HT1080 (cell line): Measurements from ENCODE around the gene VAV1. TPM values are rescaled to one million over a fixed set of nuclear protein-coding genes. Genes with fewer than 3 reads are reported as not detected.
"Not testable (repeated sequence)": the region's sequence is repeated elsewhere in the genome, so short reads cannot be mapped to it uniquely, and the experiment has no call there.

Experiments
- DNase-seq: peaks from one replicate; pipeline ENCODE4 v3.0.0-alpha.2; 2015; ENCODE audit warnings: low read depth
- total RNA-seq: library from RNA; depleted of rRNA; stranded (reverse); fragments of >200 nt; shearing (Covaris generic); gene quantifications from 2 replicates; pipeline ENCODE4 v1.2.3, GENCODE V29; 2014

The VAV1 gene
- total RNA-seq, 1 experiment from 2014 or later = not detected

DNA sequence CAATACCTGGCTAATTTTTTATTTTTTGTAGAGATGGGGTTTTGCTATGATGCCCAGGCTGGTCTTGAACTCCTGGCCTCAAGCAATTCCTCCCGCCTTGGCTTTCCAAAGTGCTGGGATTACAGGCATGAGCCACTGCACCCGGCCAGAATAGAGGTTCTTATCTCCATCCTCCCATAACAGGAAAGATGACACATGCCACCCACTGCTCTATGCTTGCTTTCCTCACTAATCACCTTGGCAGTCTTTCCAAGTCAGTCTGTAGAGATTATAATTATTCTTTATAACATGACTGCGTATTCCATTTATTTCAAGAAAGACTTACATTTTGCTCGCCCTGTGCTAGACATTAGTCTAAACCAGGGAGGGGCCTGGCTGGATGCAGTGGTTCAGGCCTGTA, 6.7 kb downstream of the VAV1 start:
- DNase-seq = peak; percentile 50

DNA sequence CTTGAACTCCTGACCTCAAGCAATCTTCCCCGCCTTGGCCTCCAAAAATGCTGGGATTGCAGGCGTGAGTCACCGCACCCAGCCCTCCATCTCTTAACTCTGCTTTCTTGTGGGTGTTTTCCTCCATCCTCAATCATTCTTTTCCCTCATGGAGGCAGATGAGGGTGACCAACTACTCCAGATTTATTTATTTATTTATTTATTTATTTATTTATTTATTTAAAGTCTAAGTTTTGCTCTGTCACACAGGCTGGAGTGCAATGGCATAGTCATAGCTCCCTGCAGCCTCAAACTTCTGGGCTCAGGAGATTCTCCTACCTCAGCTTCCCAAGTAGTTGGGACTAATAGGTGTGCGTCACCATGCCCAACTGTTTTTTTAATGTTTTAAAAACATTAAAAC, 14.9 kb downstream of the VAV1 start:
- DNase-seq = no peak

DNA sequence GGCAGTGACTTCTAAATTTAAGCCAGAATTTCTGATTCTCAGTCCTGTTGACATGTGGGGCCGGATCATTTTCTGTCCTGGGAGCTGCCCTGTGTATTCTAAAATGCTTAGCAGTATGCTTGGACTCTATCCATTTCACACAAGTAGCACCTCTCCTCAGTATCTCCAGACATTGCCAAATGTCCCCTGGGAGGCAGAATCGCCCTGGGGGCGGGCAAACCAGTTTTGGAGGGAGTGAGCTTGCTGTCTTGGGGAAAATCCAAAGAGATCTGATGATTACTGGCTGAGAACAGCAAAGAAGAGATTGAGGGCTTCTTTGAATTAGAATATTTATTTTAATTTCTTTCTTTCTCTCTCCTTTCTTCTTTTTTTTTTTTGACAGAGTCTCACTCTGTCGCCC, 16.4 kb downstream of the VAV1 start:
- DNase-seq = no peak

DNA sequence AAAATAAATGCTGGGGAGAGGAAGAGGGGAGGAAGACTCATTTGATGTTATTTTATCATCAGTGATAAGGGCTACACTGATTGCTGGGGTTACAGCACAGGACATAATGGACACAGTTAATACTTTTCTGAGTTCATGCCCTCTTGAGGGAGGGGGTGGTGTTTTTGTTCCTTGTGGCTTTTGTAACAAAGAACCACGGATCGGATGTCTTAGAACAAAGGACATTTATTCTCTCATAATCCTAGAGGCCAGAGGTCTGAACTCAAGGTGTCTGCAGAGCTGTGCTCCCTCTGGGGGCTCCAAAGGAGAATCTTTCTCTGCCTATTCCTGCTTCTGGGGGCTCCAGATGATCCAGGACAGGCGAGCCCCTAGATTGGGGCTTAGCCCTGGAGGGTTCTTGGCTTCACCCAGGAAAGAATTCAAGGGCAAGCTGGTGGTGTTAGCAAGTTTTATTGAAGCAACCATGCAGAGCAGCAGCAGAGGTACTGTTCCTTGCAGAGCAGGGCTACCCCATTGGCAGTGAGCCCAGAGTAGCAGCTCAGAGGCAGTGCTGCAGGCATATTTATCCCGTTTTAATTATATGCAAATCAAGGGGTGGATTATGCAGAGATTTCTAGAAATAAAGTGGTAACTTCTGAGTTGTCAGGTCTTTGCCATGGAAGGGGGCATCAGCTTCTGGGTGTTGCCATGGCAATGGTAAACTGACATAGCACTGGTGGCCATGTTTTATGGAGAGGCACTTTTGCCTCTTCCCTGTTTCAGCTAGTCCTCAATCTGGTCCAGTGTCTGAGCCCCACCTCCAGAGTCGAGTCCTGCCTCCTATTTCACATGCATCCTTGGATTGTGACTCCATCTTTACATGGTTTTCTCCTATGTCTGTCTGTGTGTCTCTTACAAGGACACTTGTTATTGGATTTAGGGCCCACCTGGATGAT, 18.0 kb downstream of the VAV1 start:
- DNase-seq = no peak

DNA sequence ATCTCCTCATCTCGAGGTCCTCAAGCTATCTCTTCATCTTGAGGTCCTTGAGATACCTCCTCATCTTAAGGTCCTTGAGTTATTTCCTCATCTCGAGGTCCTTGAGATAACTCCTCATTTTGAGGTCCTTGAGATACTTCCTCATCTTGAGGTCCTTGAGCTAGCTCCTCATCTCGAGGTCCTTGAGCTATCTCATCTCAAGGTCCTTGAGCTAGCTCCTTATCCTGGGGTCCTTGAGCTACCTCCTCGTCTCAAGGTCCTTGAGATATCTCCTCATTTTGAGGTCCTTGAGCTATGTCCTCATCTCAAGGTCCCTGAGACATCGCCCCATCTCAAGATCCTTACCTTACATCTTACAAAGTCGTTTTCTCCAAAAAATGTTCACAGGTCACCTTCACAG, 18.7 kb downstream of the VAV1 start:
- no peak for DNase-seq

DNA sequence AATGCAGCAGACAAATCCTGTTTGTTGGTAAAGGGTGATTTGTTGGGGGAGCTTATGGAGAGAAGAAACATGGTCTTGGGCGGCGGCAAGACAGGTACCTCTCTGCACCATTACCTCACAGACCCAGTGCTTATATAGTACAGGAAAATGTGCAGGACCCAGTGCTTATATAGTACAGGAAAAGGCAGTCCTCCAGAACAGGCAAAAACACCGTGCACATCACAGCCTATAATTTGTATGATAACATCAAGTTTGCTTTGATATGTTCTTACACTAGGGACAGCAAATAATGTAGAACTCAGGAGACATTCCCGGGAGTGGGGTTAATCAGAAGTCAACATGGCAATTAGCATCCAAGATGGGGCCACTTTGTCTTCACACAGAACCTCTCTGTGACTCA, 20.9 kb downstream of the VAV1 start:
- no peak for DNase-seq

DNA sequence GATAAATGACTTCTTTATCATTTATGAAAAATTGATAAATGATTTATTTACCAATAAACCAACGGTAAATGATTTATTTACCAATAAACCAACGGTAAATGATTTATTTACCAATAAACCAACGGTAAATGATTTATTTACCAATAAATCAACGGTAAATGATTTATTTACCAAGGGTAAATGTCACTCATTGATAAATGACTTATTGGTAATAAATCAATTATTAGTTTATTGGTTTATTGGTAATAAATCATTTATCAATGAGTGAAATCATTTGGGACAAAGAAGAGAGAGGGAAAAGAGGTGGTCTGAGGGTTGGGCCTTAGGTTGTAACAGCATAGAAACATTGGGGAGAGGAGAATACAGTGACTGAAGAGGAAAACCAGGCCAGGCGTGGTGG, 21.5 kb downstream of the VAV1 start:
- no peak for DNase-seq

DNA sequence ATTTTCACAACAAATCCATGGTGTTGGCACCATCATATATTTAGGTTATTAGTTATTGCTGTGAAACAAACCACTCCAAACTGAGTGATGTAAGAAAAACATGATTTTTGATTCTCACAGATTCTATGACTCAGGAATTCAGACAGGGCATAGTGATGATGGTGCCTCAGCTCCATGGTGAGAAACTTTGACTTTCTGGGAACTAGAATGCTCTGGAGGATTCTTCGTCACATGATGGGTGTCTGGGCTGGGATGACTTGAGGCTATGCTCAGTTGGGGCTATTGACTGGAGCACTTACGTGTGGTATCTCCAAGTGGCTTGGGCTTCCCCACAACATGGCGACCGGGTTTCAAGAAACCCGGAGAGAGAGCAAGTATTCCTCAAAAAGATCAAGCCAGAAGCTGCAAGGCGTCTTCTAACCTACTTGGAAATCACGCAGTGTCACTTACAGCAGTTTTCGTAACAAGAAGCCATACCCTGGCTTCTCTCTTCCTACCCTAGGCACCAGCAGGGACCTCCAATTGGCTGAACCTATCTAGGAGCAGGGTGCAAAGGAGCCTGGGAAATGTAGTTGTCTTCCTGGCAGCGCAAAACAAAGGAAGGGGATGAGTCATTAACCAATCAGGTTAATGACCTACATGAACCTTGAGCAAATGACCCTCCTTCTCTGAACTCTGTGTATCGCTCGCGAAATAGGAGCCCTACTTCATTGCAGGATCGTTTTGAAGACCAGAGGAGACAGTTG, 22.4 kb downstream of the VAV1 start:
- DNase-seq = peak; percentile 8

DNA sequence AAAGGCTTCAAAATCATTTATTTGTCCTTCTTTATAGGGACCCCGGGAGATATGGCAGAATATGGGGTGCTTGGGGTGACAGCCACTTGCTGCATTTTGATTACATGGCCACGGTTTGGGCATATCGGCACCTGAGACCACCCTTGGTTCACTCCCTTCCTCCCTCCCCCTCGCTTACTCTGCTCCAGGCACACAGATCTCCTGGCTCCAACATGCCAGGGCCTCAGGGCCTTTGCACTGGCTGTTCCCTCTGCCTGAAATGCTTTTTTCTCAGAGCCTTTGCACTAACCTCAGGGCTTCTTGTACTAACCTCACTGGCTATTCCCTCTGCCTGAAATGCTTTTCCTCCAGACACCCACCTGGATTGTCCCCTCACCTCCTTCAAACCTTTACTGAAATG, 23.8 kb downstream of the VAV1 start:
- DNase-seq = no peak

DNA sequence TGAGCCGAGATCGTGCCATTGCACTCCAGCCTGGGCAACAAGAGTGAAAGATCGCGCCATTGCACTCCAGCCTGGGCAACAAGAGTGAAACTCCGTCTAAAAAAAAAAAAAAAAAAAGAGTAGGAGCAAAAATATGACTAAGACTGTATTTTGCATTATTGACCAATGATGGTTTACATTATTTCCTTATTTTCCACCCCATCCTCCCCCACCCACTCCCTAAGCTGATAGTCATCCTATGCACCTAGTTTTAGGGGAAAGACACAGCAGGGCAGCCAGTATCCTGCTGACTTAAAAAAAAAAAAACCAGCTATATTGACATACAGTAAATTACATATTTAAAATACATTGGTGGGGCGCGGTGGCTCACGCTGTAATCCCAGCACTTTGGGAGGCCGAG, 25.1 kb downstream of the VAV1 start:
- no peak for DNase-seq

DNA sequence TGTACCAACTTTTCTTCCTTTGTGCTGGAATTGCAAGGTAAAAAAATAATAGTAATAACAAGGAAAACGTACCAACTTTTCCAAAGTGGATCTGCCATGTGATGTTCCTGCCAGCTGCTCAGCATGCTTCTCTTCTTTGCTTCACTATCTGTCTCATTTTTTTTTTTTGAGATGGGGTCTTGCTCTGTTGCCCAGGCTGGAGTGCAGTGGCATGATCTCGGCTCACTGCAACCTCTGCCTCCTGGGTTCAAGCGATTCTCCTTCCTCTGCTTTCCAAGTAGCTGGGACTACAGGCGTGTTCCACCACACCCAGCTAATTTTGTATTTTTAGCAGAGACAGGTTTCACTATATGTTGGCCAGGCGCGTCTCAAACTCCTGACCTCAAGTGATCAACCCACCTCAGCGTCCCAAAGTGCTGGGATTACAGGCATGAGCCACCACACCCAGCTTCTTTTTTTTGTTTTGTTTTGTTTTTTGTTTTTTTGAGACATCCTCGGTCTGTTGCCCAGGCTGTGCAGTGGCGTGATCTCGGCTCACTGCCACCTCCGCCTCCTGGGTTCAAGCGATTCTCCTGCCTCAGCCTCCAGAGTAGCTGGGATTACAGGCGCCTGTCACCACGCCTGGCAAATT, 27.8 kb downstream of the VAV1 start:
- DNase-seq = not testable (repeated sequence)

DNA sequence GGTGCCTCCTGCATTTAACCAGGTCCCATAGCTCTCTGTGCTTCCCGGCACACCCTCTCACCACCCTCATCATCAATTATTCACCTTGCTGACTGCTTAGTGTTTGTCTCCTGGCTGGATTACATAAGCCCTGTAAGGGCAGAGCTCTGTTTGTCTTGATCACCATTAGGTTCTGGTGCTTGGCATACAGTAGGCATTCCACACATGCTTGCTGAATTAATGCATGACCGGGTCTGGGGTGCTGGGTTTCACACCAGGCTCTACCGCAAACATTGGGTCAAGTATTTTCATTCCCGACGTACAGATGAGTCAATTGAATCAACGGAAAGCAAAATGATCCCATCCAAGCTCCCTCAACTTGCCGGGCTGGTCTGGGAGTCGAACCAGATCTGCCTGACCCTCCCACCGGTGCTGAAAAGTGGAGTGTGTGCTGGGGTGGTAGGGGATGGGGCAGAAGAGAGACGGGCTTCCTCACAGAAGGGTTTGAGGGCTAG, 28.5 kb downstream of the VAV1 start:
- DNase-seq = peak; percentile 77

DNA sequence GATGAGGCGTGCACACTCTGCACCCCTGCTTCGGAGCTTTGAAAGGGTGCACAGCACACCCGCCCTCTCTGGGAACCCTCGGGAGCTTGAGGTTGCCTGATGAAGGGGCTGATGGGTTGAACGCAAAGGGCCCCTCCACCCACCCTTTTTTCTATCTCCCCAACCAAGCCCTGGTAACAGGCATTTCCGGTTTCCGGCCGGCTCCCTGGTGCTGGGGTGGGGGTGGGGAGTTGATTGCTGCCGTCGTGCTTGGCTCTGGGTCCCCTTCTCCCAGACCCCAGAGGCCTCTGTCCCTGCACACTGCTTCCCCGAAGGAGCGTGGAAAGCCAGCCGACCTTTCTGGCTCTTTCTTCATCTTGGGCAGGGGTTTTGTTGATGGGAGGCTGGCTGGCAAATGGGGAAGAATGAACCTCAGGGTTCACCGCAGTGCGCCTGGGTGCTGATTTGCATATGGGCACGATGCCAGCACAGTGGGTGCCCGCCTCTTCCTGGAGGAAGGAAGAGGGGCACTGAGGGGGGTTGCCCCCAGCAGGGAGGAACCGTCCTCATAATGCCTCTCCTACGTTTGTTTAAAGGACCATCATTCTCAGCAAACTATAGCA, 29.1 kb downstream of the VAV1 start:
- DNase-seq = peak; percentile 63

DNA sequence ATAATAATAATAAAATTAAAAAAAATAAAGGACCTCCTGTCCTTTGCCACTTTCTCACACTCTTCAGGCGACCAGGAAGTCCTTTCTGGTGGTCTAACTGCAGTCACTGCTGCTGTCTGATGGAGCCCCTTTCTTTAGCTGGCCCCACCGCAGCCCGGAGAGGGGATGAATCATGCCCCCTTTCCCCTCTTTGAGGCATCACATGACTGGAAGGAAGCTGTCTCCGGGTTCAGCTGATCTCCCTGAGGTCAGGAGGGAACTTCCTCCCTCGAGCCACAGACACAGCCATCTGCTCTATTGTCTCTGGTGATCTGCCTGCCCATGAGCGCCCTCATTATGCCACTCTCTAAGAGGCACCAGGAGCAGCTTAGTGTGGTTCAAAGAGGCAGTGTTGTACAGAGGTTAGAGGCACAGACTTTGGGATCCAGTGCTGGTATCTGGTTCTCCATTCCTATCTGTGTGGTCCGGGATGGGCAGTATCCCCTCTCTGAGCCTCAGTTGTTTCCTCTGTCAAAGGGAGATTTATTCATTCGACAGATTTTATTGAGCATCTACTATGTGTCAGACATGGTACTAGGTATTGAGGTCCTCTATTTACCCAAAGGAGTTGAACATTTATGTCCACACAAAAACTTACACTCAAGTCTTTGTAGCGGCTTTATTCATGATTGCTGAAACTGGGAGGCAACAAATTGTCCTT, 30.0 kb downstream of the VAV1 start:
- peak; percentile 65 for DNase-seq

DNA sequence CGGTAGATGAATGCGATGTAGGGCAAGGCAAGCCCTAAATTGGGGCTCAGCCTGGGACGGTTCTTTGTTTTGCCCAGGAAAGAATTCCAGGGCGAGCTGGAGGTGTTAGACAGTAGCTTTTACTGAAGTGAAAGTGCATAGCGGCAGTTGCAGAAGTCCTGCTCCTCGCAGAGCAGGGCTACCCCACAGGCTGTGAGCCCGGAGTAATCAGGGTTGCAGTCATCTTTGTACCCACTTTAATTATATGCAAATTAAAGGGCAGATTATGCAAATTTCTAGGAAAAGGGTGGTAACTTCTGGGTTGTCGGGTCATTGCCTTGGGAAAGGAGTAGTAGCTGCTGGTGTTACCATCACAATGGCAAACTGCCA, 30.5 kb downstream of the VAV1 start:
- no peak for DNase-seq

DNA sequence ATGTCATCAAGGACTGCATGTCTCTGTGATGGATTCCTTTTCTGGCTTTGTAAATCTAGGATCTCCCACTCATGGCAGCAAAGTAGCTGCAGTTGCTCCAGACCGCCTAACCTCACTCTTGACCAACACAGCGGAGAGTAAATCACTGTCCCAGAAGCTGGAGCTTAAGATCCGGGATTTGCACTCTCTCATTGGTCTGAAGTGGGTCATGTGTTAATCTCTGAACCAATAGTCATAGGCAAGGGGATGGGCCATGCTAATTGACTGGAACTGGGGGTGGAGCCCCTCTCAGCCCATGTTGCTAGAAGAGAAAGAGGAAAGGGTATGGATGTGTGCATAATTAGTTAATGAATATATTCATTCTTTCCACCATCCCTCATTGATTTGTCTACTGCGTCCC, 34.0 kb downstream of the VAV1 start:
- DNase-seq = no peak

DNA sequence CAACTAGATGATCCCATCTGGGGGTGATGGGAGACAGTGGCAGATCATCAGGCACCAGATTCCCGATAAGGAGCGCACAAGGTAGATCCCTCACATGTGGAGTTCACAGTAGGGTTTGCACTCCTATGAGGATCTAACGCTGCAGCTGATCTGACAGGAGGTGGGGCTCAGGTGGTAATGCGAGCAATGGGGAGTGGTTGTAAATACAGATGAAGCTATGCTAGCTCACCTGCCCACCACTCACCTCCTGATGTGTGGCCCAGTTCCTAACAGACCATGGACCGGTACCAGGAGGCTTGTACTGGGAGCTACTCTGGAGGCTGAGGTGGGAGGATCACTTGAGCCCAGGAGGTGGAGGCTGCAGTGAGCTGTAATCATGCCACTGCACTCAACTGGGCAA, 34.8 kb downstream of the VAV1 start:
- no peak for DNase-seq

DNA sequence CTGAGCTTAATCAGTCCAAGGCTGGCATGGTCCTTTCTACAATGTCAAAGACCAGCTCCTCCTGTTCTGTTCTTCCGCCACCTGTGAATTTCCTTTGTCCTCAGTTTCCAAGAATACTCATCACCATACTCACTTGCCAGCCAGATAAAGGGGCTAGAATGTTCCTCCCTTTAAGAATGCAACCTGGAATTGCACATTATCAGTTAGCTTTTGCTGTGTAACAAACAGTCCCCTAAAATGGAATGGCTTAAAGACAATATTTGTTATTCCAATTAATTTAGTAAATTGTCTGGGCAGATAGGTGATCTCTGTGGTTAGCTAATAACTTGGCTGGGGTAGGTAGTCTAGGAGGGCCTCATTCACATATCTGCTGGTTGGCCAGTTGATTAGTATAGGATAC, 36.0 kb downstream of the VAV1 start:
- no peak for DNase-seq

DNA sequence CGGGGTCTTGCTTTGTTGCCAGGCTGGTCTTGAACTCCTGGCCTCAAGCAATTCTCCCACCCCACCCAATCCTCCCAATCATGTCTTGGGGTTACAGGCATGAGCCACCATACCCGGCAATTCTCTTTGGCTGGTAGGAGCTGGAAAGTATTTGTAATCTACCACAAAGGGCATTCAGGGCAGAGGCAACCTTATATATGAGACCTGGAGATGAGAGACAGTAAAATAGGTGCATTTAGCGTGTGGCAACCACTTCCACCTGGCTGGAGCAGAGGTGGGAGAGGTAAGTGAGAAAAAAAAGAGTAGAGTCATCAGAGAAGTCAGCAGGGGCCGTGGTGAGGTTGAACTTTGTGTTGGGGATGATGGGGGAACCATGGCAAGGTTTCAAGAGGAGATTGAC, 36.8 kb downstream of the VAV1 start:
- no peak for DNase-seq

DNA sequence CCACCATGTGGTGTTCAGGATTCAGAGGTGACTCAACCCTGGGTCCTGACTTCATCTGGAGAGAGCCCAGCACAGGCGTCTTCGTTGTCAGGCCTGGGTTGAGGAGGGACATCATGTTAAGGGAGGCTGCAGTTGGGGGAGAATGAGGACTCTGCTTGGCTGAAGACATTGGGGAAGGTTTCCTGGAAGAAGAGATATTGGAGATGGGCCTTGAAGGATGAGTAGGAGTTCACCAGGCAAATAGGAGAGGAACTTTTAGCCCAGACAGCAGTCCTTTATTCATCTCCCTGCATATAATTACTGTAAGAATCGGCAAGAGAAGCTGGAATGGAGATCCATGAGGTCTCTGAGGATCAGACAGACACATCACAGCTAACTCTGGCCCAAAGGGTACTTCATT, 38.9 kb downstream of the VAV1 start:
- no peak for DNase-seq

DNA sequence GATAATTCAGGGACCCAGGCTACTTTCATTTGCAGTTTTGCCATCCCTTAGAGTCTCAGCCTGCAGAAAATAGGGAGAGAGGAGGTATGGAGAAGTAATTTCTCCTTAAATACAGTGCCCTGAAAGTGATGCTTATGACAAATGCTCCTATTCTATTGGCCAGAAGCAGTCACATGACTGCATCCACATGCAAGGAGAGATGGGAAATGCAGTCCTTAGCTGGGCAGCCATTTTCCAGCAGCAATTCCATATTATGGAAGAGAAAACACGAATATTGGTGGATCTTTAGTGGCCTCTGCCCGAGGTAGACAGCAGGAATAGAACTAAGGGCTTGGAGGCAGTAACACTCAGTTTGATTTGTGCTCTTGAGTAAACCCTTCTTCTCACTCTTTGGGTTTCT, 39.4 kb downstream of the VAV1 start:
- DNase-seq = peak; percentile 62
